K562 (cell line): ENCODE data around the gene MUC3A. TPM values are rescaled to one million over a fixed set of nuclear protein-coding genes. Genes with fewer than 3 reads are reported as not detected.
A peak's percentile ranks its signal among the peaks of the same experiment; 100 is the strongest.

ENCODE experiments used
- ATAC-seq: fragments of 200-7000 bp; cut with Tn5 transposase; 3 replicates; pipeline ENCODE4 v1.9.1; 2020; ENCODE audit warnings: moderate library complexity
- BruUV-seq: library from RNA; stranded (reverse); fragments of 400-500 nt; replicated peaks from 2 replicates; lab custom pipeline; 2021; lab: Mats Ljungman, UMichigan
- CTCF ChIA-PET: fragments of 300-600 bp; formaldehyde crosslinking; extraction: SDS; loops from one replicate; lab custom pipeline; 2021; ENCODE audit warnings: low intra/inter-chr PET ratio; lab: Yijun Ruan, JAX
- POLR2A ChIA-PET: fragments of 300-600, 350-650 bp; sonication (Branson Sonifier 250); formaldehyde crosslinking; extraction: SDS; loops from one replicate; lab custom pipeline; 2021; ENCODE audit warnings: antibody characterized with exemption, inconsistent platforms; lab: Yijun Ruan, JAX
- DNase-seq, 4 experiments: peaks; one replicate each; pipeline versions ENCODE4 v3.0.0 to v3.0.0-alpha.2; 2011 to 2018; ENCODE audit warnings: low spot score in 3 of 4, mixed read lengths in 3 of 4; ENCODE audit errors: extremely low read depth in 1 of 4
- FAIRE-seq: peaks from 2 replicates; lab custom pipeline; 2011; peaks lifted over from hg19 to GRCh38; lab: Jason Lieb, UNC
- H2AFZ ChIP-seq: 2 replicates; pipeline ENCODE4 v1.6.0; 2011; ENCODE audit warnings: low read depth, low read length, control low read depth, inconsistent platforms
- H3K27ac ChIP-seq: fragments of 200-600 bp; 3 replicates; pipeline ENCODE4 v1.8.0; 2011; ENCODE audit warnings: low read depth, mild to moderate bottlenecking, control low read depth, inconsistent platforms, low read length, moderate library complexity, mixed read lengths; ENCODE audit errors: extremely low read depth
- H3K27me3 ChIP-seq, 2 experiments: fragments of 300-600 bp in 1 of 2; 2 replicates in 1 of 2; 3 replicates in 1 of 2; pipeline versions ENCODE4 v1.6.0 to v1.8.0; 2011; ENCODE audit warnings: inconsistent platforms in 2 of 2, low read length in 2 of 2, mild to moderate bottlenecking in 1 of 2, mixed read lengths in 1 of 2, moderate library complexity in 1 of 2; ENCODE audit not compliant: control insufficient read depth in 2 of 2, insufficient read depth in 2 of 2
- H3K36me3 ChIP-seq: fragments of 300-600 bp; 3 replicates; pipeline ENCODE4 v1.8.0; 2011; ENCODE audit warnings: mild to moderate bottlenecking, low read length, inconsistent platforms; ENCODE audit not compliant: control insufficient read depth, insufficient read depth
- H3K4me1 ChIP-seq, 2 experiments: fragments of 200-600 bp in 1 of 2; replicated peaks in 1 of 2; 2 replicates in 1 of 2; 3 replicates in 1 of 2; pipeline versions ENCODE4 v1.5.1 to v1.8.0; 2011; ENCODE audit warnings: inconsistent platforms in 2 of 2, low read length in 2 of 2, mild to moderate bottlenecking in 1 of 2, mixed read lengths in 1 of 2, moderate library complexity in 1 of 2; ENCODE audit not compliant: control insufficient read depth in 2 of 2, insufficient read depth in 2 of 2
- H3K4me2 ChIP-seq: 2 replicates; pipeline ENCODE4 v1.6.1; 2011; ENCODE audit warnings: low read length, control low read depth, inconsistent platforms, mixed read lengths; ENCODE audit not compliant: insufficient read depth
- H3K4me3 ChIP-seq: fragments of 200-600 bp; sonication (generic), shearing (Covaris generic); 2 replicates; pipeline ENCODE4 v1.5.1; 2016; ENCODE audit warnings: control low read depth, inconsistent platforms
- H3K79me2 ChIP-seq: fragments of 200-600 bp; 3 replicates; pipeline ENCODE4 v1.8.0; 2011; ENCODE audit warnings: low read length, inconsistent platforms; ENCODE audit not compliant: control insufficient read depth, insufficient read depth
- H3K9ac ChIP-seq, 2 experiments: 2 replicates each; pipeline versions ENCODE4 v1.6.0 to v1.6.1; 2011; ENCODE audit warnings: low read depth in 2 of 2, low read length in 2 of 2, control low read depth in 1 of 2, inconsistent platforms in 1 of 2, mild to moderate bottlenecking in 1 of 2, mixed read lengths in 1 of 2; ENCODE audit not compliant: insufficient read depth in 1 of 2
- H3K9me1 ChIP-seq: one replicate; pipeline ENCODE4 v1.6.0; 2011; ENCODE audit warnings: inconsistent platforms, mild to moderate bottlenecking, low read length, moderate library complexity; ENCODE audit not compliant: control insufficient read depth, insufficient read depth
- H3K9me3 ChIP-seq: replicated peaks from 2 replicates; pipeline ENCODE4 v1.5.1; 2011; ENCODE audit warnings: low read depth, low read length, inconsistent platforms; ENCODE audit not compliant: control insufficient read depth, insufficient read depth
- H4K20me1 ChIP-seq: replicated peaks from 2 replicates; pipeline ENCODE4 v1.6.1; 2011; ENCODE audit warnings: low read length, inconsistent platforms, mixed read lengths; ENCODE audit not compliant: control insufficient read depth, insufficient read depth
- BDP1 ChIP-seq: IDR thresholded peaks from 3 replicates; pipeline ENCODE4 v1.6.1; 2011; ENCODE audit not compliant: insufficient read length, insufficient read depth
- GTF2F1 ChIP-seq: IDR thresholded peaks from 2 replicates; pipeline ENCODE4 v1.6.1; 2011; ENCODE audit warnings: low read depth, low read length, improper control_type of control experiment
- KDM4B ChIP-seq, 2 experiments: fragments of 450-650 bp in 1 of 2; sonication (generic) in 1 of 2; IDR thresholded peaks; 2 replicates each; pipeline ENCODE4 v1.6.1; 2016 to 2017; ENCODE audit warnings: borderline replicate concordance in 2 of 2, antibody characterized with exemption in 1 of 2, low read depth in 1 of 2, mild to moderate bottlenecking in 1 of 2
- RB1 ChIP-seq: fragments of 450-650 bp; IDR thresholded peaks from 2 replicates; pipeline ENCODE4 v1.6.1; 2017; ENCODE audit warnings: low read depth, mild to moderate bottlenecking
- WGBS: fragments of 100-300 bp; shearing (Covaris generic); methylation state at CpG from one replicate; pipeline ENCODE4 v1.1.6; 2016; ENCODE audit warnings: low coverage, mixed read lengths; ENCODE audit not compliant: insufficient coverage; ENCODE audit errors: missing lambda C conversion rate; 5-methylcytosine and 5-hydroxymethylcytosine counted together
- in situ Hi-C: fragments of 300-500 bp; cut with MboI; formaldehyde crosslinking; loops from 4 replicates; pipeline ENCODE4 v1.15.0; 2018; ENCODE audit warnings: inconsistent platforms, mixed read lengths
- intact Hi-C: fragments of 100-400 bp; cut with micrococcal nuclease; formaldehyde crosslinking; loops from 2 replicates; pipeline ENCODE4 v1.14.2; 2022
- polyA plus RNA-seq, 8 experiments: library from polyadenylated mRNA; depleted of rRNA in 4 of 8; stranded (reverse) in 5 of 8; unstranded in 3 of 8; fragments of >200 nt; fragmentation: Nextera tagmentation in 2 of 8; fragmentation: Illumina TruSeq in 1 of 8; extraction: Ambion mirVana in 2 of 8; extraction: Trizol in 1 of 8; gene quantifications; 2 replicates each; pipeline versions ENCODE4 v1.2.1 to v1.2.3, GENCODE V29; 2011 to 2014; ENCODE audit warnings: inconsistent platforms in 1 of 8, missing spikeins in 1 of 8
- total RNA-seq, 7 experiments: library from RNA; depleted of rRNA in 6 of 7; stranded (reverse); fragments of >200 nt in 6 of 7; fragmentation: Illumina TruSeq in 2 of 7; extraction: Trizol in 2 of 7; gene quantifications; 2 replicates each; pipeline versions ENCODE4 v1.2.1 to v1.2.3, GENCODE V29; 2011 to 2021; ENCODE audit warnings: low replicate concordance in 1 of 7
- TF ChIP-seq, protein P1 (sequence below): fragments of 450-650 bp; IDR thresholded peaks from 2 replicates; pipeline ENCODE4 v1.6.1; 2017; ENCODE audit warnings: antibody characterized with exemption, mild to moderate bottlenecking
- TF ChIP-seq, protein P2 (sequence below), 2 experiments: fragments of 450-650 bp in 1 of 2; IDR thresholded peaks; 2 replicates each; pipeline ENCODE4 v1.6.1; 2011 to 2017; ENCODE audit warnings: low read depth in 2 of 2, antibody characterized with exemption in 1 of 2, borderline replicate concordance in 1 of 2, low read length in 1 of 2, mild to moderate bottlenecking in 1 of 2, mixed read lengths in 1 of 2; ENCODE audit not compliant: control insufficient read depth in 1 of 2

The MUC3A gene
- total and polyA plus RNA-seq, 9 of the 15 experiments (the other 6 are each of a cell fraction or from before 2014, with no cell fraction given), result 0.06 to 2.2 (median 0.20) TPM; not detected in 1

DNA sequence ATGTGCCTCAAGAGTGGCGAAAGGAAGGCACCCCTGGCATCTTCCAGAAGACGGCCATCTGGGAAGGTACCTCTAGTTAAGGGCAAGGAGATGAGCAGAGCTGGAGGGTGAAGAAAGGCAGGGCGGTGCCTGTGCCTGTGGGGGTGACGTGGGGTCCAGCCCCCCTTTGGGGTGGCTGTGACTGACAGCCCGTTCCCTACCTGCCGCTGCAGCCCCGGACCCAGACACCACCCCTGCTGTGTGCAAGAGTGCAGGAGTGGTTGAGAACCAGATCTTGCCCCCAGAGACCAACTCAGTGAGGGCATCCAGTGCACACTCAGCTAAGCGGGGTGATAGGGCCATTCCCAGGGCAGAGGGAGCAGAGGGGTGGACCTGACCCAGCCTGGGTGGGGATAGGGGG lies 66.3 kb downstream of the MUC3A start (continued):
- TF ChIP-seq, protein P1, sequence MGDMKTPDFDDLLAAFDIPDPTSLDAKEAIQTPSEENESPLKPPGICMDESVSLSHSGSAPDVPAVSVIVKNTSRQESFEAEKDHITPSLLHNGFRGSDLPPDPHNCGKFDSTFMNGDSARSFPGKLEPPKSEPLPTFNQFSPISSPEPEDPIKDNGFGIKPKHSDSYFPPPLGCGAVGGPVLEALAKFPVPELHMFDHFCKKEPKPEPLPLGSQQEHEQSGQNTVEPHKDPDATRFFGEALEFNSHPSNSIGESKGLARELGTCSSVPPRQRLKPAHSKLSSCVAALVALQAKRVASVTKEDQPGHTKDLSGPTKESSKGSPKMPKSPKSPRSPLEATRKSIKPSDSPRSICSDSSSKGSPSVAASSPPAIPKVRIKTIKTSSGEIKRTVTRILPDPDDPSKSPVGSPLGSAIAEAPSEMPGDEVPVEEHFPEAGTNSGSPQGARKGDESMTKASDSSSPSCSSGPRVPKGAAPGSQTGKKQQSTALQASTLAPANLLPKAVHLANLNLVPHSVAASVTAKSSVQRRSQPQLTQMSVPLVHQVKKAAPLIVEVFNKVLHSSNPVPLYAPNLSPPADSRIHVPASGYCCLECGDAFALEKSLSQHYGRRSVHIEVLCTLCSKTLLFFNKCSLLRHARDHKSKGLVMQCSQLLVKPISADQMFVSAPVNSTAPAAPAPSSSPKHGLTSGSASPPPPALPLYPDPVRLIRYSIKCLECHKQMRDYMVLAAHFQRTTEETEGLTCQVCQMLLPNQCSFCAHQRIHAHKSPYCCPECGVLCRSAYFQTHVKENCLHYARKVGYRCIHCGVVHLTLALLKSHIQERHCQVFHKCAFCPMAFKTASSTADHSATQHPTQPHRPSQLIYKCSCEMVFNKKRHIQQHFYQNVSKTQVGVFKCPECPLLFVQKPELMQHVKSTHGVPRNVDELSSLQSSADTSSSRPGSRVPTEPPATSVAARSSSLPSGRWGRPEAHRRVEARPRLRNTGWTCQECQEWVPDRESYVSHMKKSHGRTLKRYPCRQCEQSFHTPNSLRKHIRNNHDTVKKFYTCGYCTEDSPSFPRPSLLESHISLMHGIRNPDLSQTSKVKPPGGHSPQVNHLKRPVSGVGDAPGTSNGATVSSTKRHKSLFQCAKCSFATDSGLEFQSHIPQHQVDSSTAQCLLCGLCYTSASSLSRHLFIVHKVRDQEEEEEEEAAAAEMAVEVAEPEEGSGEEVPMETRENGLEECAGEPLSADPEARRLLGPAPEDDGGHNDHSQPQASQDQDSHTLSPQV, result no peak
- no peak for TF ChIP-seq KDM4B (IDR thresholded peaks at IDR 0.05; ENCODE audit: borderline replicate concordance in 2 of 2, low read depth in 1 of 2)
- no peak for TF ChIP-seq RB1

DNA sequence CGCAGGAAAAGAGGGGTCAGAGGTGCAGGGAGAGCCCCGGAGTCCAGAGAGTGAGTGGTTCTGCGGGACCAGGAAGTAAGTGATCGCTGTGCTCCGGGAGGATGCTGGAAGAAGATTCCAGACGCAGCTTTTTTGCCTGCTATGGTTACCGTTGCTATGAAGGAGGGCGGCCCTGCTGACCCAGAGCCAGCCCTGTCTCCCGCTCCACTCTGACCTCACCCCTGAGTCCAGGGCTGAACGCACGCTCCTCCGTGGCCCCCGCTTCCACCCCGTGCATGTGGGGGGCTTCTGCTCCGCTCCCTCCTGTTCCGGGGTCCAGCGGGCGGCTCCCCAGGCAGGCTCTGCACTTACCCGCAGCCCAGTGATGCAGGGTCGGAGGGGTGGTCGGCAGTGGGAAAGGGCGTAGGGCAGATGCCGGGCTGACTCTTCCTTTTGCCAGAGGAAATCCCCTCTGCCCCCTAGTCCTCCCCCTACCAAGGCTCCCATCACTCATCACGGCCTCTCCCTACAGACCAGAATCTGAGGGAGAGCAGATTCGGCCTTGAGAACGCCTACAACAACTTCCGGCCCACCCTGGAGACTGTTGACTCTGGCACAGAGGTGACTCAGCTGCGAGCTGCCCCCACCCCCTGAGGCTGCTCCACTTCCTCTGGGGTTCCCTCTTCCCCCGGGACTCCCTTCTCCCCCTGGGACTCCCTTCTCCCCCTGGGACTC lies 67.9 kb downstream of the MUC3A start:
- H3K27me3 ChIP-seq, result peaks cover 2 to 56% of the 10 kb centered on the region in 2 experiments; a peak in 4 of 5 replicates
- no TSS peak for BruUV-seq
- H3K36me3 ChIP-seq, result no peaks in the 10 kb centered on the region
- H3K4me3 ChIP-seq, result peak overlapping the region; percentile 38
- H2AFZ ChIP-seq, result peak overlapping the region; percentile 94
- H3K79me2 ChIP-seq, result no peaks in the 10 kb centered on the region
- peak overlapping the region; percentile 82 for H3K4me2 ChIP-seq
- H3K9ac ChIP-seq, result peak overlapping the region; percentile 32 to 55; a peak in 3 of 4 replicates
- no peaks in the 10 kb centered on the region for H4K20me1 ChIP-seq
- intact Hi-C loops, result no loop called here
- FAIRE-seq, result peak; percentile 96
- ChIA-PET CTCF (no interaction called here), POLR2A (interaction anchor here (0.7 kb wide), 1 partner anchor 50 kb away, joined by 3 read pairs; no protein-coding TSS in a partner anchor)
- H3K27ac ChIP-seq, result peak overlapping the region; percentile 73; the same call in 2 of the 3 replicates
- WGBS, result 16% methylated on average over 27 of the region's 29 CpGs
- no peaks in the 10 kb centered on the region for H3K9me3 ChIP-seq
- DNase-seq, result peak; percentile 86 to 89 (median 88)
- ATAC-seq, result peak; percentile 96
- H3K9me1 ChIP-seq, result no peaks in the 10 kb centered on the region
- in situ Hi-C loops, result no loop called here
- peaks cover 6 to 19% of the 10 kb centered on the region in 2 experiments; a peak in 4 of 5 replicates for H3K4me1 ChIP-seq
- no peak for TF ChIP-seq BDP1
- TF ChIP-seq GTF2F1, result no peak
- TF ChIP-seq, protein P2, sequence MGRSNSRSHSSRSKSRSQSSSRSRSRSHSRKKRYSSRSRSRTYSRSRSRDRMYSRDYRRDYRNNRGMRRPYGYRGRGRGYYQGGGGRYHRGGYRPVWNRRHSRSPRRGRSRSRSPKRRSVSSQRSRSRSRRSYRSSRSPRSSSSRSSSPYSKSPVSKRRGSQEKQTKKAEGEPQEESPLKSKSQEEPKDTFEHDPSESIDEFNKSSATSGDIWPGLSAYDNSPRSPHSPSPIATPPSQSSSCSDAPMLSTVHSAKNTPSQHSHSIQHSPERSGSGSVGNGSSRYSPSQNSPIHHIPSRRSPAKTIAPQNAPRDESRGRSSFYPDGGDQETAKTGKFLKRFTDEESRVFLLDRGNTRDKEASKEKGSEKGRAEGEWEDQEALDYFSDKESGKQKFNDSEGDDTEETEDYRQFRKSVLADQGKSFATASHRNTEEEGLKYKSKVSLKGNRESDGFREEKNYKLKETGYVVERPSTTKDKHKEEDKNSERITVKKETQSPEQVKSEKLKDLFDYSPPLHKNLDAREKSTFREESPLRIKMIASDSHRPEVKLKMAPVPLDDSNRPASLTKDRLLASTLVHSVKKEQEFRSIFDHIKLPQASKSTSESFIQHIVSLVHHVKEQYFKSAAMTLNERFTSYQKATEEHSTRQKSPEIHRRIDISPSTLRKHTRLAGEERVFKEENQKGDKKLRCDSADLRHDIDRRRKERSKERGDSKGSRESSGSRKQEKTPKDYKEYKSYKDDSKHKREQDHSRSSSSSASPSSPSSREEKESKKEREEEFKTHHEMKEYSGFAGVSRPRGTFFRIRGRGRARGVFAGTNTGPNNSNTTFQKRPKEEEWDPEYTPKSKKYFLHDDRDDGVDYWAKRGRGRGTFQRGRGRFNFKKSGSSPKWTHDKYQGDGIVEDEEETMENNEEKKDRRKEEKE (IDR thresholded peaks at IDR 0.05; ENCODE audit: borderline replicate concordance in 1 of 2, control insufficient read depth in 1 of 2, low read depth in 2 of 2, low read length in 1 of 2), result no peak
